SHP77 (cell line): ENCODE results near the gene ARPP19.
"Not testable (repeated sequence)": the region's sequence is repeated elsewhere in the genome, so short reads cannot be mapped to it uniquely, and the experiment has no call there.

ENCODE experiments used
- DNase-seq, 2 experiments: peaks; one replicate each; lab custom pipeline; 2025; lab: John Stamatoyannopoulos, UW

Gene ARPP19

GRCh38 chr15:52512869-52513268 lies 56.0 kb downstream of the ARPP19 start:
- DNase-seq: not testable (repeated sequence)

GRCh38 chr15:52511084-52511483 lies 57.7 kb downstream of the ARPP19 start:
- no peak for DNase-seq

- no peak for DNase-seq
Observed at GRCh38 chr15:52509500-52510245, 59.2 kb downstream of the ARPP19 start.

GRCh38 chr15:52506549-52506948 lies 62.3 kb downstream of the ARPP19 start:
- DNase-seq: no peak

- no peak for DNase-seq
Observed at GRCh38 chr15:52505151-52505550, 63.7 kb downstream of the ARPP19 start.

- no peak for DNase-seq
Observed at GRCh38 chr15:52503788-52504496, 64.9 kb downstream of the ARPP19 start.

- no peak for DNase-seq
Observed at GRCh38 chr15:52502608-52503007, 66.2 kb downstream of the ARPP19 start.

GRCh38 chr15:52499506-52499905 lies 69.3 kb downstream of the ARPP19 start:
- DNase-seq: no peak

GRCh38 chr15:52498706-52499105 lies 70.1 kb downstream of the ARPP19 start:
- DNase-seq: no peak
